Endothelial cell of umbilical vein (primary cell): ENCODE measurements around the gene SYNE1. TPM values are rescaled to one million over a fixed set of nuclear protein-coding genes. Genes with fewer than 3 reads are reported as not detected.

Experiments
- BruUV-seq: library from RNA; stranded (reverse); fragments of 400-500 nt; replicated peaks from 2 replicates; lab custom pipeline; 2021; lab: Mats Ljungman, UMichigan
- CTCF ChIA-PET: fragments of 300-600, 350-600 bp; sonication (Branson Sonifier 250); formaldehyde crosslinking; loops from one replicate; lab custom pipeline; 2021; ENCODE audit warnings: antibody characterized with exemption, inconsistent platforms; lab: Charles Lee
- POLR2A ChIA-PET: fragments of 300-600, 350-600 bp; sonication (Branson Sonifier 250); formaldehyde crosslinking; loops from one replicate; lab custom pipeline; 2021; ENCODE audit warnings: antibody characterized with exemption, inconsistent platforms; lab: Charles Lee
- DNase-seq: peaks from one replicate; pipeline ENCODE4 v3.0.0-alpha.2; 2011; ENCODE audit warnings: low read depth, low spot score
- FAIRE-seq: peaks from 2 replicates; lab custom pipeline; 2011; peaks lifted over from hg19 to GRCh38; lab: Jason Lieb, UNC
- H2AFZ ChIP-seq: 2 replicates; pipeline ENCODE4 v1.6.0; 2012; ENCODE audit warnings: low read depth, low read length, control low read depth, inconsistent platforms
- H3K27ac ChIP-seq: 2 replicates; pipeline ENCODE4 v1.5.1; 2011; ENCODE audit warnings: low read depth, mild to moderate bottlenecking, control low read depth, low read length, moderate library complexity; ENCODE audit not compliant: insufficient read depth
- H3K27me3 ChIP-seq, 2 experiments: 2 replicates each; pipeline versions ENCODE4 v1.6.0 to v1.6.1; 2011; ENCODE audit warnings: low read length in 2 of 2, mixed read lengths in 1 of 2; ENCODE audit not compliant: control insufficient read depth in 2 of 2, insufficient read depth in 2 of 2
- H3K36me3 ChIP-seq, 2 experiments: 2 replicates in 1 of 2; 3 replicates in 1 of 2; pipeline ENCODE4 v1.5.1; 2011; ENCODE audit warnings: low read length in 2 of 2, mild to moderate bottlenecking in 1 of 2, moderate library complexity in 1 of 2; ENCODE audit not compliant: control insufficient read depth in 2 of 2, insufficient read depth in 2 of 2; ENCODE audit errors: extremely low read depth in 1 of 2
- H3K4me1 ChIP-seq: 3 replicates; pipeline ENCODE4 v1.5.1; 2011; ENCODE audit warnings: mild to moderate bottlenecking, low read length; ENCODE audit not compliant: control insufficient read depth, insufficient read depth; ENCODE audit errors: extremely low read depth
- H3K4me2 ChIP-seq: 2 replicates; pipeline ENCODE4 v1.6.1; 2011; ENCODE audit warnings: low read length, control low read depth, mixed read lengths; ENCODE audit not compliant: insufficient read depth
- H3K4me3 ChIP-seq, 3 experiments: fragments of 200-600 bp in 1 of 3; sonication (generic), shearing (Covaris generic) in 1 of 3; replicated peaks in 1 of 3; 2 replicates each; pipeline ENCODE4 v1.5.1; 2011 to 2016; ENCODE audit warnings: control low read depth in 3 of 3, low read length in 3 of 3, mild to moderate bottlenecking in 2 of 3, inconsistent platforms in 1 of 3, low read depth in 1 of 3, moderate library complexity in 1 of 3; ENCODE audit not compliant: insufficient read depth in 1 of 3
- H3K79me2 ChIP-seq: 2 replicates; pipeline ENCODE4 v1.6.0; 2012; ENCODE audit warnings: low read length, inconsistent platforms; ENCODE audit not compliant: control insufficient read depth, insufficient read depth
- H3K9ac ChIP-seq: replicated peaks from 2 replicates; pipeline ENCODE3; 2011; ENCODE audit warnings: low read length, control low read depth; ENCODE audit not compliant: insufficient read depth; ENCODE audit errors: extremely low read depth
- H3K9me1 ChIP-seq: replicated peaks from 3 replicates; pipeline ENCODE4 v1.6.0; 2011; ENCODE audit warnings: mild to moderate bottlenecking, low read length; ENCODE audit not compliant: control insufficient read depth, insufficient read depth; ENCODE audit errors: extremely low read depth
- H3K9me3 ChIP-seq: replicated peaks from 2 replicates; pipeline ENCODE4 v1.5.1; 2012; ENCODE audit warnings: low read length, inconsistent platforms; ENCODE audit not compliant: control insufficient read depth, insufficient read depth
- H4K20me1 ChIP-seq: replicated peaks from 2 replicates; pipeline ENCODE3; 2011; ENCODE audit warnings: mild to moderate bottlenecking, low read length; ENCODE audit not compliant: control insufficient read depth, insufficient read depth; ENCODE audit errors: extremely low read depth
- EZH2 ChIP-seq: IDR thresholded peaks from 2 replicates; pipeline ENCODE4 v1.6.1; 2012; ENCODE audit warnings: borderline replicate concordance, low read depth, mild to moderate bottlenecking, moderate library complexity, low read length, inconsistent platforms; ENCODE audit not compliant: severe bottlenecking
- FOS ChIP-seq: IDR thresholded peaks from 2 replicates; pipeline ENCODE4 v1.6.1; 2011; ENCODE audit warnings: mild to moderate bottlenecking, low read length, moderate library complexity, borderline replicate concordance; ENCODE audit not compliant: insufficient read depth
- GATA2 ChIP-seq: IDR thresholded peaks from 2 replicates; pipeline ENCODE4 v1.7.0; 2011; ENCODE audit warnings: low read depth, mild to moderate bottlenecking, moderate library complexity, mixed read lengths, low read length; ENCODE audit not compliant: insufficient read length, insufficient read depth
- JUN ChIP-seq: IDR thresholded peaks from 2 replicates; pipeline ENCODE4 v1.6.1; 2011; ENCODE audit warnings: borderline replicate concordance, low read depth; ENCODE audit not compliant: insufficient read length, insufficient read depth
- MYC ChIP-seq: IDR thresholded peaks from one replicate; pipeline ENCODE4 v1.6.1; 2011; ENCODE audit warnings: mild to moderate bottlenecking, low read depth, low read length
- POLR2A ChIP-seq: IDR thresholded peaks from 2 replicates; pipeline ENCODE4 v1.6.1; 2012; ENCODE audit warnings: low read depth, mild to moderate bottlenecking, control low read depth, low read length
- POLR2AphosphoS5 ChIP-seq: IDR thresholded peaks from 2 replicates; pipeline ENCODE4 v1.6.1; 2012; ENCODE audit warnings: low read depth, mild to moderate bottlenecking, control low read depth, low read length, moderate library complexity; ENCODE audit not compliant: insufficient read depth
- dilution Hi-C: fragments of 300-500 bp; cut with MboI; formaldehyde crosslinking; loops from one replicate; pipeline ENCODE4 v1.15.0; 2019; ENCODE audit warnings: low sequenced_read_pairs; ENCODE audit not compliant: extremely low pct_ligation_motif_present
- intact Hi-C: fragments of 100-400 bp; cut with micrococcal nuclease; formaldehyde crosslinking; loops from one replicate; pipeline ENCODE4 v1.10.0; 2022
- polyA plus RNA-seq, 4 experiments: library from polyadenylated mRNA; depleted of rRNA in 3 of 4; stranded (reverse) in 3 of 4; unstranded in 1 of 4; fragments of >200 nt; gene quantifications; 2 replicates each; pipeline versions ENCODE4 v1.2.1 to v1.2.3, GENCODE V29; 2011 to 2012; ENCODE audit warnings: missing spikeins in 1 of 4
- total RNA-seq: library from RNA; stranded (reverse); gene quantifications from 2 replicates; pipeline ENCODE4 v1.2.3, GENCODE V29; 2021
- TF ChIP-seq, protein P1 (sequence below): IDR thresholded peaks from 2 replicates; pipeline ENCODE4 v1.6.1; 2011; ENCODE audit not compliant: insufficient read depth, insufficient read length
- TF ChIP-seq, protein P2 (sequence below), 2 donors: IDR thresholded peaks; 1 replicate in 1 of 2; 2 replicates in 1 of 2; pipeline ENCODE4 v1.5.1; 2011; ENCODE audit warnings: low read length in 2 of 2, mild to moderate bottlenecking in 2 of 2, moderate library complexity in 2 of 2, control low read depth in 1 of 2, inconsistent platforms in 1 of 2, low read depth in 1 of 2; ENCODE audit not compliant: insufficient read depth in 1 of 2; ENCODE audit errors: extremely low read depth in 1 of 2

Gene SYNE1
- total and polyA plus RNA-seq, 2 donors (not counting 3 experiments of a cell fraction or from before 2014, with no cell fraction given), result 26.5 to 52.3 TPM

GRCh38 chr6:152379423-152379822 lies 257.7 kb downstream of the SYNE1 start:
- Histone ChIP-seq H3K4me2 (peak overlapping the region; percentile 99), H3K9me3 (no peaks in the 10 kb centered on the region), H3K4me3 (peak overlapping the region in 2 of 3 experiments; percentile 50 to 84), H3K9me1 (no peaks in the 10 kb centered on the region), H3K9ac (peak overlapping the region; percentile 98), H4K20me1 (no peaks in the 10 kb centered on the region), H3K79me2 (no peaks in the 10 kb centered on the region), H3K27ac (peak overlapping the region; percentile 96), H3K4me1 (peaks cover 23% of the 10 kb centered on the region), H2AFZ (no peak overlapping the region), H3K36me3 (no peaks in the 10 kb centered on the region), H3K27me3 (no peaks in the 10 kb centered on the region)
- ChIA-PET CTCF (interaction anchor here (1.4 to 3.0 kb wide), 3 partner anchors 41 to 322 kb away, joined by 3 to 13 read pairs (median 11); no protein-coding TSS in a partner anchor), POLR2A (interaction anchor here (1.5 kb wide), 1 partner anchor 322 kb away, joined by 5 read pairs; no protein-coding TSS in a partner anchor)
- BruUV-seq, result no TSS peak
- FAIRE-seq (no peak), DNase-seq (peak; percentile 10)
- dilution Hi-C loops (no loop called here), intact Hi-C loops (no loop called here)
- TF ChIP-seq FOS (no peak), GATA2 (no peak), MYC (no peak), POLR2AphosphoS5 (no peak), JUN (no peak), POLR2A (no peak), EZH2 (no peak)
- TF ChIP-seq, protein P1, sequence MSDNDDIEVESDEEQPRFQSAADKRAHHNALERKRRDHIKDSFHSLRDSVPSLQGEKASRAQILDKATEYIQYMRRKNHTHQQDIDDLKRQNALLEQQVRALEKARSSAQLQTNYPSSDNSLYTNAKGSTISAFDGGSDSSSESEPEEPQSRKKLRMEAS, result no peak
- TF ChIP-seq, protein P2, sequence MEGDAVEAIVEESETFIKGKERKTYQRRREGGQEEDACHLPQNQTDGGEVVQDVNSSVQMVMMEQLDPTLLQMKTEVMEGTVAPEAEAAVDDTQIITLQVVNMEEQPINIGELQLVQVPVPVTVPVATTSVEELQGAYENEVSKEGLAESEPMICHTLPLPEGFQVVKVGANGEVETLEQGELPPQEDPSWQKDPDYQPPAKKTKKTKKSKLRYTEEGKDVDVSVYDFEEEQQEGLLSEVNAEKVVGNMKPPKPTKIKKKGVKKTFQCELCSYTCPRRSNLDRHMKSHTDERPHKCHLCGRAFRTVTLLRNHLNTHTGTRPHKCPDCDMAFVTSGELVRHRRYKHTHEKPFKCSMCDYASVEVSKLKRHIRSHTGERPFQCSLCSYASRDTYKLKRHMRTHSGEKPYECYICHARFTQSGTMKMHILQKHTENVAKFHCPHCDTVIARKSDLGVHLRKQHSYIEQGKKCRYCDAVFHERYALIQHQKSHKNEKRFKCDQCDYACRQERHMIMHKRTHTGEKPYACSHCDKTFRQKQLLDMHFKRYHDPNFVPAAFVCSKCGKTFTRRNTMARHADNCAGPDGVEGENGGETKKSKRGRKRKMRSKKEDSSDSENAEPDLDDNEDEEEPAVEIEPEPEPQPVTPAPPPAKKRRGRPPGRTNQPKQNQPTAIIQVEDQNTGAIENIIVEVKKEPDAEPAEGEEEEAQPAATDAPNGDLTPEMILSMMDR (IDR thresholded peaks at IDR 0.05; ENCODE audit: extremely low read depth in 1 of 2, insufficient read depth in 1 of 2, low read depth in 1 of 2, low read length in 2 of 2), result no peak
